Left lobe of liver (tissue), 2 donors: Measurements from ENCODE around the gene CHDH. TPM values are rescaled to one million over a fixed set of nuclear protein-coding genes. Genes with fewer than 3 reads are reported as not detected.

Experiments
- ATAC-seq: fragments of 200-7000 bp; cut with Tn5 transposase; one replicate; pipeline ENCODE4 v1.9.1; 2020; ENCODE audit warnings: mild to moderate bottlenecking, moderate library complexity
- DNase-seq: peaks from one replicate; pipeline ENCODE4 v3.0.0-alpha.2; 2020; ENCODE audit warnings: low spot score
- total RNA-seq: library from RNA; stranded (reverse); gene quantifications from one replicate; pipeline ENCODE4 v1.2.1, GENCODE V29; 2021
- donor health status: DM: no; HTN: no; CAD: no; lungs with moderate emphysema.
- donor health status: DM: no; HTN: yes; CAD: no.

CHDH gene
- total RNA-seq, 1 donor from 2014 or later = 44.7 TPM

DNA sequence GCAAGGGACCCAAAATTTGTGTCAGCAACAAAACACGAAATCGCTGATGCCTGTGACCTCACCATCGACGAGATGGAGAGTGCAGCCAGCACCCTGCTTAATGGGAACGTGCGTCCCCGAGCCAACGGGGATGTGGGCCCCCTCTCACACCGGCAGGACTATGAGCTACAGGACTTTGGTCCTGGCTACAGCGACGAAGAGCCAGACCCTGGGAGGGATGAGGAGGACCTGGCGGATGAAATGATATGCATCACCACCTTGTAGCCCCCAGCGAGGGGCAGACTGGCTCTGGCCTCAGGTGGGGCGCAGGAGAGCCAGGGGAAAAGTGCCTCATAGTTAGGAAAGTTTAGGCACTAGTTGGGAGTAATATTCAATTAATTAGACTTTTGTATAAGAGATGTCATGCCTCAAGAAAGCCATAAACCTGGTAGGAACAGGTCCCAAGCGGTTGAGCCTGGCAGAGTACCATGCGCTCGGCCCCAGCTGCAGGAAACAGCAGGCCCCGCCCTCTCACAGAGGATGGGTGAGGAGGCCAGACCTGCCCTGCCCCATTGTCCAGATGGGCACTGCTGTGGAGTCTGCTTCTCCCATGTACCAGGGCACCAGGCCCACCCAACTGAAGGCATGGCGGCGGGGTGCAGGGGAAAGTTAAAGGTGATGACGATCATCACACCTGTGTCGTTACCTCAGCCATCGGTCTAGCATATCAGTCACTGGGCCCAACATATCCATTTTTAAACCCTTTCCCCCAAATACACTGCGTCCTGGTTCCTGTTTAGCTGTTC lies 34.9 kb downstream of the CHDH start:
- ATAC-seq (peak; percentile 17), DNase-seq (peak; percentile 44)

DNA sequence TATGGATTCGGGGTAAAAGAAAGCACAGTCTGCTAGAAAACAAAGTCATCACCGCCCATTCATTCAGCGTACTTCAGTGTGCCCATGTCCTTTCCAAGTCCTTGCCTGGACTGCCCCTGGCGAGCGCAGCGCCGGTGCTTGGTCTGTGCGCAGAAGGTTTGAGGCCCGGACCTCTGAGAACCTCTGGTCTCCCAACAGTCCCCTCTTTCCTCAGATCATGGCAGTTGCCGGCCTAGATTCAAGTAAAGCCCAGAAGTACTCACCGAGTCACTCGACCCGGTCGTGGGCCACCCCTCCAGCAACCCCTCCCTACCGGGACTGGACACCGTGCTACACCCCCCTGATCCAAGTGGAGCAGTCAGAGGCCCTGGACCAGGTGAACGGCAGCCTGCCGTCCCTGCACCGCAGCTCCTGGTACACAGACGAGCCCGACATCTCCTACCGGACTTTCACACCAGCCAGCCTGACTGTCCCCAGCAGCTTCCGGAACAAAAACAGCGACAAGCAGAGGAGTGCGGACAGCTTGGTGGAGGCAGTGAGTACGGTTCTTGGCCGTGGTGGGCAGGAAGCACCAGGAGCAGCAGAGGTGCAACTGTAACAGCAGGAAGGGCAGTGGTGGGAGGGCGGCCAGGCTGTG lies 36.3 kb downstream of the CHDH start:
- ATAC-seq (no peak), DNase-seq (peak; percentile 32)

DNA sequence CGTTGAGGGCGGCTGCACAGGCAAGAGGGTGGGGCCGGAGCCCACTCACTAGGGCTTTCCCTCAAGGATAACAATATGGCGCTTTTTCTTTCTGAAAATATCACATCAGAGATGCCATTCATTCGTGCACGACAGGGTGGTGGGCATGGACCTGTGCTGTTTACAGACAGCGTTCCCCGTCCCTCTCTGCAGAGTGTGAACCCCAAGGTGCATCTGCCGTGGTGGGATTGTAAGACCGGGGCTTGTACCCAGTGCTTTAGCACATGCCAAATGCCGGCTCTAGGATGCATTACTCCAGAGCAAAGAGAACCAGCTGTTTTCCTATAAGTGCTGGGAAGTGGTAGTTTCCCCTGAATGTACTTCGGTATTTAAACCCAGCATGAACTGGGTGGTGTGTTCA lies 37.0 kb downstream of the CHDH start:
- DNase-seq = no peak
- no peak for ATAC-seq

DNA sequence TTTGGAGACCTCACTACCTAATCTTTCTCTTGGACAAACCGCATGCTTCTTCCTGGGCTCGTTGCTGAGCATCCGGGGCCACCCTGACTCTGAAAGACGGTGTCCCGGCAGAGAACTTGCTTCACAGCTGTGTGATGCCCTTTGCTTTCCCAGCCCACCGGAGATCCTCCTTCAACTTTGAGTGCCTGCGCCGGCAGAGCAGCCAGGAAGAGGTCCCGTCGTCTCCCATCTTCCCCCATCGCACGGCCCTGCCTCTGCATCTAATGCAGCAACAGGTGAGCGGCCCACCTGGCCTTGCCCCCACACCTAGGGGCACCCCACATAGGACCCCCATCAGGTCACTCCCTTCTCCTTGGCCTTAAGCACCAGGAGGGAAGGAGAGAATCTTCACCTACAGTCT lies 37.7 kb downstream of the CHDH start:
- peak; percentile 43 for DNase-seq

DNA sequence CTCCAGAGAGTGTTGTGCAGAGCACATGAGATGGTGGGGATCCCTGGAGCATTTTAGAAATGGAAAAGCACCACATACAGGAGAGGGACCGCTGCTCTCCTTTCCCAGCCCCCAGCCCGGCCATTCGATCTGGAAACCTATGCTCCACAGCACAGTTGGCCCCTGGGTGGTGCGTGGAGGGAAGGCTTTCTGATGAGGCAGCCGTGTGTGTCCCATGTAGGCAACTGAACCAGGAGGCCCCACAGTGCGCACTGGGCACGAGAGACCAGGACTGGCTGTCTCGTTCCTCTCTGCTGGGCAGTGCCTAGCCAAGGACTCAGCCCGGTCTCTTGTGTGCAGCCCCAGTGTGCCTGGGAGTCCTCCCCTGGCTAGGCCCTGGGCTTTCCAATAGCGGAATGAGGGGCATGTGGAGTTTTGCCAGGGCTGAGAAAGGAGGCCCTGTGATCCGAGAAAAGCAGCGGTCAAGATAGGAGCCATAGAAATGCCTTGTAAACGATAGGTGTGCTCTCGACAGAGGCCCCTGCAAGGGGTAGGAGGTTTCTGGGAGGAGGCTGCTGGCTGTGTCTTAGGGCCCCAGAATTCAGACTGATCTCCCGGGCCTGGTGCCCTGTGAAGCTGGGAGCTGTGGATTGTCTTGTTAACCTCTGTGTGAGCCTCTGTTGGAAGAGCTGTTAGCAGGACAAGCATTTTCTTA lies 39.0 kb downstream of the CHDH start:
- DNase-seq (peak; percentile 43), ATAC-seq (peak; percentile 2)

More for the DNA sequence above, 37.7 kb downstream of the CHDH start:
- ATAC-seq = no peak

DNA sequence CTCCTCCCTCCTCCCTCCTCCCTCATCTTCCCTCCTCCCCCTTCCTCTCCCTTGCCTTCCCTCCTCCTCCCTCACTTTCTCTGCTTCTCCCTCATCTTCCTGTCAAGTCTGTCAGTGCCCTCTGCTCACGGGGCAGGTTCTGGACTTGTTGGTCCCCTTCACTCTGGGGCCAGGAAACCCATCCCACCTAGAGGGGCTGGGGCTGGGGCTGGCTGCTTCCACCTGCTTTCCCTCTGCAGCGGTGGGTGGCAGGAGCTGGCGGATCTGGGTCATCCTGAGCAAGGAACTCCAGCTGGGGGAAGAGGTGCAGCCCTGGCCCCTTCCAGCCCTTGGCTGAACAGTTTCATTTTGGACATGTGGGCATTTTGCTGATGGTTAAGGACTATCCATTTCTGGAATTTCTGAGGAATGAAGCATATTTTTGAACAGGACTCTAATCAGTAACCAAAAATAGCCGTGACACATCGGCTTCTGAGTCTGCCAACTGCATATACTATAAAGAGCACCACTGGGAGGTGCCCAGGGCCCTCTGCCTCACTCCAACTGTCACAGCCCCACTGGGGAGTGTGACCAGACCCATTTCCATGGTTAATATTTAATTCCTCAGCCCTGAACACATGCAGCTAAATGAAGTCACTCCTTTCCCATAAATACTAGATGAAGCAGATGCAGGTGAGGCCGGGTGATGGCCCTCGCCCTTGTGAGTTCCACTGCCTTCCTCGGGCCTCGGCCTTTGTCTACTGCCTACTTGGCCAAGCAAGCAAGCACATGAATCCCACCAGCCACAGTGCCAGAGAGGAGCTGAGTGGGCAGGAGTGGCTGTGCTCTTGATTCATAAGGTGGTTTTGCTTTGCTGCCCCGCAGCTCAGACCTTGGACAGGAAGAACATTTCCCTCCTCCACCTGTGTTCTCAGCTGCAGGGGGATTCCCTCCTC lies 39.8 kb downstream of the CHDH start:
- DNase-seq = peak; percentile 39
- peak; percentile 43 for ATAC-seq

DNA sequence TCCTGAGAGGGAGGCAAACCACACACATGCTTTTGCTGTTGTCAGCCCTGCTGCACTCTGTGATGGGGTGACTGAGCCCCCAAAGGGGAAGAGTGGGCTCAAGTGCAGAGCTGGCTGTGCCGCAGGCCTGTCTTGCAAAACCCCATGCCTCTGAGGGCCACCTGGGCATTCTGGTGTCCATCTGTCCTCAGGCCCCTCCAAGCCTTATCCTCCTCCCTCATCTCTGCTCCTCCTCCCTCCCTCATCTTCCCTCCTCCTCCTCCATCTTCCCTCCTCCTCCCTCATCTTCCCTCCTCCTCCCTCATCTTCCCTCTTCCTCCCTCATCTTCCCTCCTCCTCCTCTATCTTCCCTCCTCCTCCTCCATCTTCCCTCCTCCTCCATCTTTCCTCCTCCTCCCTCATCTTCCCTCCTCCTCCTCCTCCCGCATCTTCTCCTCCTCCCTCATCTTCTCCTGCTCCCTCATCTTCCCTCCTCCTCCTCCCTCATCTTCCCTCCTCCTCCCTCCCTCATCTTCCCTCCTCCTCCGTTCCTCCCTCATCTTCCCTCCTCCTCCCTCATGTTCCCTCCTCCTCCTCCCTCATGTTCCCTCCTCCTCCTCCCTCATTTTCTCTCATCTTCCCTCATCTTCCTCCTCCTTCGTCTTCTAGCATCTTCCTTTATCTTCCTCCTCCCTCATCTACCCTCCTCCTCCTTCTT lies 40.6 kb downstream of the CHDH start:
- DNase-seq = peak; percentile 38
- no peak for ATAC-seq

DNA sequence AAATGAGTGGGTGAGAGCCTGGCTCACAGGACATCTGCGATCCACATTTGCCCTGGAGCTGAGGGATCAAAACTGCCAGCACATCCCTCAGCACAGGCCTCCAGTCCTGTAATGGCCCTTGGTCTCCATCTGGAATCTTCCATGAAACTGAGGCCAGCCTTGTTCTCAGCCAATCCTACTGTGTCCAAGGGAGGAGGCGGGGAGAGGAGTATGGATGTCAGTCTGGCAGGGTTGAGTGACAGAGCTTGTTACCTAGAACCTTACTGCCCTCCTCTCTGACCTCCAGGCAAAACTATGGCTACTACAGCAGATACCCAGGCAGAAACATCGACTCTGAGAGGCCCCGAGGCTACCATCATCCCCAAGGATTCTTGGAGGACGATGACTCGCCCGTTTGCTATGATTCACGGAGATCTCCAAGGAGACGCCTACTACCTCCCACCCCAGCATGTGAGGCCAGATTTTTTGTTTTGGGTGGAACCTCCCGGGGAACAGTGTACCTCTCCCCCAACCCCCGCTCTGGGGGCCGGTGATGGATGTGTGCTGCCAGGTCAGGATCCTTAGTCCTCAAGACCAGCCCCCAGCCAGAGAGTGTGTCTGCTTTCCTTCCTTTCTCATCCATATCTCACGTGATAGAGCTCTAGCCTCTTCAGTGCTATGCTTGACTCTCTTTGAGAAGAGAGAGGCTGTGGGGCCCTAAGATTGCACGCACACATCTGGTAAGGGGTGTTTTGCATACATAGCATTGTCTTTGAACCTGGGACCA lies 41.3 kb downstream of the CHDH start:
- ATAC-seq = no peak
- peak; percentile 33 for DNase-seq

DNA sequence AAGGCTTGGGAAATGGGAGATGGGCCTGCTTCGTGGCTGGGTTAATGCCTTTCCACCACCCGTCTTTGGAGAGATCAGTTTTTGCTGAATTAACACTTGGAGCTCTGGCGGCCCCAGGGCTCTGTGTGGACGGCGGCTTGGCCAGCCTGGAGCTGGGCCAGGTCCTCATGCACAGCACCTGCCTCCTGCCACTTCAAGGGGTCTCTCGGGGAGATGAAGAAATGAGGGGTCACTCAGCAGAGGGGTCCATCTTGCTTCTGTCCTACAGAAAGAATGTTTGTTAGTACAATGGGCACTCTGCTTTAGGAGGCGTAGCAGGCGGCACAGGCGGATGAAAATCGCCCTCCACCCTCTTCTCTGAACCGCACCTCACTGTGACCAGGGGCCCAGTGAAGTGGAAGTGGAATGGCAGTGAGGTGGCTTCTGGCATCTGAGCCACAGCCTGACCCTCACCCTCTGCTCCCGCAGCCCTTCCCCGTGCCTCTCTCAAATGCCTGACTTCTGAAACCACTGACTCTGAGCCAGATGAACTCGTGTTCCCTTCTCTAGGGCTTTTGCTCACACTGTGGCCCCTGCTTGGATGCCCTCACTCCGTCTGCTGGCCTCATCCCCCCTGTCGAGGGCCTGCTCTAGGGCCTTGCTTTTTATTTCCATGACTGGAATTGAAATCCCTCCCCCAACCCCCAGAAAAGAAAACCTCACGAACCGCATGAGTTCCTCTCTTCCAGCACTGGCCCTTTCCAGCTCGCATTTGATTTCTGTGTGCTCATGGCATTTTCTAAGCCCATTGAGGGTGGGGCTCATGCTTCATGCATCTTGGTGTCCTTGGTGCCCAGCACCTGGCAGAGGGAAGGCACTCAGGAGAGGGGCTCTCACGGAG lies 42.2 kb downstream of the CHDH start:
- no peak for DNase-seq
- ATAC-seq = no peak

DNA sequence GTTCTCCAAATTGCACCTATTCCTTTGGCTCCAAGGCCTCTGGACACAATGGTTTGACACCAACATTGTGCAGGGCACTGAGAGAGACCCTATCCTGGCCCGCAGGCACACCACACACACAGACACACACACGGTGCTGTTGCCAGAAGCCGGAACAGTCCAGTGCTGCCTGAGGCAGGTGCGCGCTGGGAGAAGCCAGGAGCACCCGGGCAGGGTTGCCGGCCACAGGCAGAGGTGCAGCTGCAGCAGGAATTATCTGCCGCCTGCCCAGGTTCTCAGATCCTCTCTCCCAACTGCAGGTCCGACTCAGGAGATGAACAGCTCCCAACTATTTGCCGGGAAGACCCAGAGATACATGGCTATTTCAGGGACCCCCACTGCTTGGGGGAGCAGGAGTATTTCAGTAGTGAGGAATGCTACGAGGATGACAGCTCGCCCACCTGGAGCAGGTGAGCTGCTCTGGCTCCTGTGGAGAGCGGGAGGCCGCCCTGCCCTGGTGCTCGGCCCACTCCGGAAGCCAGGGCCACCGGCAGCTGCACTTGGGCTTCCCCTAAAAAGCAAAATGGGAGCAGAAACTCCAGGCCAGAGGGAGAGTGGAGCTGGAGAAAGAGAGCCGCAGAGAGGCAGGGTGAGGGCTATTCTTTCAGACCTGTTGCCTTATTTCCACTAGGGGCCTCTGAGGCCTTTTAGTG lies 42.9 kb downstream of the CHDH start:
- peak; percentile 38 for DNase-seq
- ATAC-seq = no peak

DNA sequence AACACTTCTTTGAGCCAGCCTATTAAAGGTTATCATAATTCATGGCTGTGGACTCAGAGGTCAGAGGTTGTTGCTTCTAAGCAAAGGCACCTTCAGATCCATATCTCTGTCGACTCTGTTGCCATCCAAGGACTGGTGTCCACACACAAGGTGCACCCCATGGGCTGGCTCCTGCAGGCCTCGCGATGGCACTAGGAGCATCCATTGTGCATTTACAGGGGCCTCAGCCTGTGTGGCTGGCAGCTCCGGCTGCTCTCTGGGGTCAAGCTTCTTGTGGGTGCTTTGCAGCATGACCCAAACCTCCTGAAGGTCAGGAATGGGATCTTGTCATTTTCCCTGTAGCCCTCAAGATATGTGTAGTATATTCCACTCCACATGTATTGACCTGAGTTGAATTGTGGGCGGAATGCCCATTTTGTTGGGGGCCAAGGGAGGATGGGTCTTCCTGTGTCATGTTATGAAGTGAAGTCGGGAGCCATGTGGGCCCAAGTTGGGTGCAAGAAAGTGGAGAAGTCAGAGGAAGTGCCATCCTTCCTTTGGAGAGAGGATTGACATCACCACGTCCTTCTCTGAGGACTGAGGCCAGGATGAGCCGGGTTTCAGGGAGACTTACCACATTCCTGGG lies 43.9 kb downstream of the CHDH start:
- ATAC-seq (no peak), DNase-seq (peak; percentile 31)

DNA sequence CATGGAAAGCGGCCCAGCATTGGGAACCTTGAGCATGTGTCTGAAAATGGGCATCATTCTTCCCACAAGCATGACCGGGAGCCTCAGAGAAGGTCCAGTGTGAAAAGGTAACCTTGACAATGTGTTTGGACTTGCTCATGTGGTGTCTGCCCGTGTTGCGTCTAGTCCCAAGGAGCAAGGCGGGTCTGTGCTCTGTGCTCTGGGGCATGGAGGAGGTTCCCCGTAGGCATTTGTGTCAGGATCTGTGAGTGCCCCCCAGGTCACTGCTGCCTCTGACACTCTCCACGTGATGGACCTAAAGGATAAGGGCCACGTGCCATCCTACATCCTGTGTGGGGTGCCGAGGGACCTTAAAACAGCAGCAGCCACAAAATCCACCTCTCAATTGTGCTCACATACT lies 44.9 kb downstream of the CHDH start:
- ATAC-seq = no peak

DNA sequence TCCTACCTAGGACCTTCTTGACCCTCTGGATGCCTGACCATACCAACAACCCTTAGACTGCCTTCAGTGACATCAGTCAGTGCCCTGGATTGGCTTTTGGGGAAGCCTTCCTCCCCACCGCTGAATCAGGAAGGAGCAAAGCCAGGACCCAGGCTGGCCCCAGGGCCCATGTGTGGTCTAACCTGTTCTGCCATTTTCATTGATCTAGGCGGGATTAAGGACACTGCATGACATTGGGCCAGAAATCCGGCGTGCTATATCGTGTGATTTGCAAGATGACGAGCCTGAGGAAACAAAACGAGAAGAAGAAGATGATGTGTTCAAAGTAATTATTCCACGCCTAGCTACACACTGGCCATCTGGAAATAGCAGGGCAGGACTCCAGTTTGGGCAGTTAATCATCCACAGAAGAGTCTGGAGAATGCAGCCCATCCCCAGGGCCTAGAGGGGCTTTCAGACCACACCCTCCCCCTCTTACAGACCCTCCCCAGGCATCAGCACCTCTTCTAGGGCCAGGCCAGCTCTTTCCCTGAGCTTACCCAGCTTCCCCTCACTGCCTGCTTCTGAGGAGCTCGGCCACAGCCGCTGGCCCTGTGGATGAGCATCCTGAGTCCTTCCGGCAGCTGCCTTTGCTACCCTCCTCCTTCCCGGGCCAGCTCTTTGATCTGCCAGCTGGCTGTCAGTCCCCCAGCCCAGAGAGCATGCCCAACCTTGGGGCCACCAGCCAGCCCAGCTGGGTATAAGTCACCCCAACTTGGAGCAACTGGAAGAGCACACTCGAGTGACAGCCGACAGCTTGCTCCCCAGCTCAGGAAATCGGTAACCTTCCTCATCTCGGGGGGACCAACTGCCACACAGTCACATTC lies 45.9 kb downstream of the CHDH start:
- ATAC-seq = no peak
- no peak for DNase-seq

More for the DNA sequence above, 44.9 kb downstream of the CHDH start:
- no peak for DNase-seq

DNA sequence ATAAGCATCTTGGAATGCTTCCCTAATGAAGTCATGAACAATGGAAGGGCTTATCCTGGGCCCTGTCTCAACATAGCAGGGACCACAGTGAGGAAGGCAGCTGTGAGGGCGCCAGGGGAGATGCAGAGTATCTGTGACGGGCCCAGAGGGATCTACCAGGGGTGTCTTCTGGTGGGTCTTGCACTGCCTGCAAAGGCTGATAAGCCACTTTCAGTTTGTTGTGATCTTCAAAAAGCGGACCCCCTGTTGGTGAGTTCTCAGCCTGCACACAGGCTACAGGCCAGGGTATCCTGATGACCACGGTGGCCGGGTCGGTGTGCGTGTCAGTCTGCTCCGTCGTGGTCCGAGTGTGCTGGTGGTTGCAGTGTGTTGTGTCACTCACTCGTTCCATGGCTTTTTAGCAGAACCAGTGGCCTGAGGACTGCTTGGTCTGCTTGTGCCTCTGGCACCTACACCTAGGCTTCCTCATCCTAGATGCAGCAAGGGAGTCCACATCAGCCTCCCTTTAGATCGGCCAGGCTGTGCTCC lies 46.8 kb downstream of the CHDH start:
- DNase-seq = no peak
- no peak for ATAC-seq

DNA sequence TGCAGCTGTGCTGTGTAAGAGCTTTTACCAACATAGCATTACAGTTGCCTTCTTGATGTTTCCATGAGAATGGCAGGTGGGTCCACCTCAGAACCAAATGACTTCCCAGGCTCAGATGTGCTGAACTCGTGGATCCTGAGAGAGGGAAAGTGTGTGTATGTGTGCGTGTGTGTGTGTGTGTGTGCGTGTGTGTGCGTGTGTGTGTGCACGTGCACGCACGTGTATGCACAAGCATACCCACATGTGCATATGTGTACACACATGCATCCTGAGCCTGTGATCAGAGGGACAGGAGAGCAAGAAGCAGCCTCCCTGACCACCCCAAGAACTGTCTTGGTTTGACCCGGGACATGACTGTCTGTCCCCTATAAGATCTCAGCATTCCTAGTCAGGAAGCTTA lies 48.1 kb downstream of the CHDH start:
- DNase-seq = no peak
- no peak for ATAC-seq
